Bone marrow (tissue), 2 donors: ENCODE data around the gene EPHB3.

Source experiments
- DNase-seq, 2 donors: peaks; one replicate each; lab custom pipeline; 2025; lab: John Stamatoyannopoulos, UW

The EPHB3 gene

GRCh38 chr3:184561061-184561912, at the start of gene EPHB3:
TSS of gene EPHB3 (plus strand) at chr3:184561785. CDS start at chr3:184562236, 451 bp downstream.
- DNase-seq, result peak; percentile 84 to 85

- no peak for DNase-seq
Measured at GRCh38 chr3:184512621-184513020, 49.0 kb upstream of the EPHB3 start.

- DNase-seq, result peak; percentile 61 to 79
Measured at GRCh38 chr3:184513276-184514170, 48.1 kb upstream of the EPHB3 start.

- no peak for DNase-seq
Measured at GRCh38 chr3:184514171-184514490, 47.5 kb upstream of the EPHB3 start.

- peak in 1 of 2 donors; percentile 77 for DNase-seq
Measured at GRCh38 chr3:184523825-184524615, 37.6 kb upstream of the EPHB3 start.

- peak in 1 of 2 donors; percentile 70 for DNase-seq
Measured at GRCh38 chr3:184524981-184525336, 36.6 kb upstream of the EPHB3 start.

GRCh38 chr3:184525337-184526087, 36.1 kb upstream of the EPHB3 start:
- peak in 1 of 2 donors; percentile 18 for DNase-seq

GRCh38 chr3:184526088-184526433, 35.5 kb upstream of the EPHB3 start:
- DNase-seq, result no peak

GRCh38 chr3:184531626-184532280, 29.8 kb upstream of the EPHB3 start:
- DNase-seq, result no peak

GRCh38 chr3:184532940-184533732, 28.4 kb upstream of the EPHB3 start:
- DNase-seq, result no peak

GRCh38 chr3:184537885-184538665, 23.5 kb upstream of the EPHB3 start:
- no peak for DNase-seq

GRCh38 chr3:184538666-184539431, 22.7 kb upstream of the EPHB3 start:
- no peak for DNase-seq

GRCh38 chr3:184539801-184540435, 21.7 kb upstream of the EPHB3 start:
- DNase-seq, result no peak

GRCh38 chr3:184540777-184541681, 20.6 kb upstream of the EPHB3 start:
- peak in 1 of 2 donors; percentile 45 for DNase-seq

- DNase-seq, result no peak
Measured at GRCh38 chr3:184541886-184542562, 19.6 kb upstream of the EPHB3 start.

GRCh38 chr3:184542577-184542976, 19.0 kb upstream of the EPHB3 start:
- DNase-seq, result no peak
